ENCODE results near the gene CDH18.

CDH18 gene

DNA sequence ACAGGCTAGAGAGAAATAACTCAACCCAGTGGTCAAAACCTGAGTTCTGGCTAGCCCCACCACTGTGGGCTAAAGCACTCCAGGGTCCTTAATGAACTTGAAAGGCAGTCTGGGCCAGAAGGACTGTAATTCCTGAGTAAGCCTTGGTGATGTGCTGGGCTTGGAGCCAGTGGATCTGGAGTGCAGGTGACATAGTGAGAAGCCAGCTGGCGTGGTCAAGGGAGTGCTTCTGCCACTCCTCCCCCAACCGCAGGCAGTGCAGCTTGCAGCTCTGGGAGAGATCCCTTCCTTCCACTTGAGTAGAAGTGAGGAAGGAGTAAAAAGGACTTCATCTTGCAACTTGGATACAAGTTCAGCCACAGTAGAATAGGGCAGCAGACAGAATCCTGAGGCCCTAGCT lies 424.0 kb downstream of the CDH18 start:
- no peak overlapping the region for H3K4me3 Mint-ChIP-seq
- ATAC-seq = no peak

DNA sequence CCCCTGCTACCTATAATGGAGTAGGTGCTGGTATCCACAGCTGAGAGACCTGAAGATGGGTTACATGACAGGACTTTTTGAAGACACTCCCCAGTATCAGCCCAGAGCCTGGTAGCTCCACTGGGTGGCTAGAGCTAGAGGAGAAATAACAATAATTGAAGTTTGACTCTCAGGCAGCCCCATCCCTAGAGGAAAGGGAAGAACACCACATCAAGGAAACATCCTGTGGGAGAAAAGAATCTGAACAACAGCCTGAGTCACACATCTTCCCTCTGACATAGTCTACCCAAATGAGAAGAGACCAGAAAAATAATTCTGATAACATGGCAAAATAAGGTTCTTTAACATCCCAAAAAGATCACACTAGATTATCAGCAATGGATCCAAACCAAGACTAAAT lies 432.1 kb downstream of the CDH18 start:
- H3K27ac Mint-ChIP-seq = no peak overlapping the region
- ATAC-seq = no peak
- H3K27me3 Mint-ChIP-seq = no peaks in the 10 kb centered on the region
- peaks cover 3% of the 10 kb centered on the region for H3K9me3 Mint-ChIP-seq
- no peaks in the 10 kb centered on the region for H3K4me1 Mint-ChIP-seq
- H3K4me3 Mint-ChIP-seq = no peak overlapping the region
- H3K36me3 Mint-ChIP-seq = no peaks in the 10 kb centered on the region

More for the DNA sequence above, 424.0 kb downstream of the CDH18 start:
- H3K9me3 Mint-ChIP-seq = peaks cover 10% of the 10 kb centered on the region
- no peaks in the 10 kb centered on the region for H3K27me3 Mint-ChIP-seq
- no peaks in the 10 kb centered on the region for H3K4me1 Mint-ChIP-seq
- H3K36me3 Mint-ChIP-seq = no peaks in the 10 kb centered on the region
- H3K27ac Mint-ChIP-seq = no peak overlapping the region

DNA sequence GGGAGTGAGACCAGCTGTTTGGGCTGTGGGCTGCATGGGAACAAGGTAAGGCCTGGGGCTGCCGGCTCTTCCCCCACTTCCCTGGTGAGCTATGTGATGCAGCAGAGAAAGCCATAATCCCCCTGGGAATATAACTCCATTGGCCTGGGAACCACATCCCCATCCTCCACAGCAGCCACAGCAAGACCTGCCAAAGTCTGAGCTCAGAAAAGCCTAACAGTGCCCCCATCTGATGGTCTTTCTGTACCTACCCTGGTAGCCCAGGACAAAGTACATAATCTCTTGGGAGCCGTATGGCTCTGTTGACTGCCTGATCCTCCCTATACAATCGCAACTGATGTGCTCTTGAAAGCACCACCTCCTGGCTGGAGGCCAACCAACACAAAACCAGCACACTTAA lies 432.6 kb downstream of the CDH18 start:
- ATAC-seq = no peak
- Mint-ChIP-seq H3K36me3 (no peaks in the 10 kb centered on the region), H3K4me3 (no peak overlapping the region), H3K27ac (no peak overlapping the region), H3K27me3 (no peaks in the 10 kb centered on the region), H3K9me3 (peaks cover 3% of the 10 kb centered on the region), H3K4me1 (no peaks in the 10 kb centered on the region)

- H3K9me3 Mint-ChIP-seq = peaks cover 6% of the 10 kb centered on the region
- H3K27me3 Mint-ChIP-seq = no peaks in the 10 kb centered on the region
- H3K4me3 Mint-ChIP-seq = no peak overlapping the region
- no peak overlapping the region for H3K27ac Mint-ChIP-seq
- H3K36me3 Mint-ChIP-seq = no peaks in the 10 kb centered on the region
- ATAC-seq = no peak
- no peaks in the 10 kb centered on the region for H3K4me1 Mint-ChIP-seq
Measured at GRCh38 chr5:19554524-19554923, 433.5 kb downstream of the CDH18 start.

GRCh38 chr5:19547640-19548039 lies 440.4 kb downstream of the CDH18 start:
- Mint-ChIP-seq H3K4me3 (no peak overlapping the region), H3K27me3 (no peaks in the 10 kb centered on the region), H3K36me3 (no peaks in the 10 kb centered on the region), H3K9me3 (peaks cover 7% of the 10 kb centered on the region), H3K4me1 (no peaks in the 10 kb centered on the region), H3K27ac (no peak overlapping the region)
- no peak for ATAC-seq

DNA sequence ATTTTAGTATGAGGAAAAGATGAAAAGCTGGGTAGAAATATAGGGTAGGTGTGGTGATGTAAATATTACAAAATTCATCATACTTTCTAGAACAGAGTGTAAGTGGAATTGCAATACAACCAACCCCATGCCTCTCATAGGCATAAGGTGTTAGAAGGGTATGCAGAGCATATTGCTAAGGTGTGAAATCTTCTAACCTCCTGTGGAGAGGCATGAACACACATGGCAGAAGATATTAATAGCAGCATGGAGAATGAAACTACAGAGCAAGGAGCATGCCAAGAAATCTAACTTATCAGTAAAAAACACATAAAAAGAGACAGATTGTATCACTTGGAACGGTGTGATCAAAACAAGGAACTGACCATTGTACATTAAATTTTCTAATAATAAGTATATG lies 441.5 kb downstream of the CDH18 start:
- no peak for ATAC-seq
- Mint-ChIP-seq H3K27me3 (no peaks in the 10 kb centered on the region), H3K9me3 (peaks cover 7% of the 10 kb centered on the region), H3K4me3 (no peak overlapping the region), H3K4me1 (no peaks in the 10 kb centered on the region), H3K27ac (no peak overlapping the region), H3K36me3 (no peaks in the 10 kb centered on the region)

GRCh38 chr5:19538607-19539006 lies 449.4 kb downstream of the CDH18 start:
- Mint-ChIP-seq H3K4me3 (no peak overlapping the region), H3K27ac (no peak overlapping the region)
- no peak for ATAC-seq

DNA sequence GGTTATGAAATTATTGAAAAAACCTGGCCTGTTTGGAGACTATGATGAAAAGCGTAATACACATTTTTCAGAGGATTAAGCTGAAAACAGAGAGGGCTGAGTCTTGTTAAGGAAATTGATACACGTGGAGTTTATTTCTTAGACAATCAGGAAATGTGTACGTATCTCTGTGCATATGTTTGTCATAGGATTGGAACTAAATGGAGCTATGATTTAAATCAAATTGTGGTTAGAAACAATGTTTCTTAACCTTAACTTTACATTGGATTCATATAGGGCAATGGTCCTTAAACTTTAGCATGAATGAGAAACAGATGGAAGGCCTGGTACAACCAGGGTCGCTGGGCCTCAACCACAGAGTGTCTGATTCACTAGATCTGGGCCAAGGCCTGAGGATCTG lies 451.6 kb downstream of the CDH18 start:
- ATAC-seq = no peak
- Mint-ChIP-seq H3K4me3 (no peak overlapping the region), H3K4me1 (no peaks in the 10 kb centered on the region), H3K27me3 (no peaks in the 10 kb centered on the region), H3K9me3 (peaks cover 5% of the 10 kb centered on the region), H3K36me3 (no peaks in the 10 kb centered on the region), H3K27ac (no peak overlapping the region)

More at GRCh38 chr5:19538607-19539006, 449.4 kb downstream of the CDH18 start:
- Mint-ChIP-seq H3K27me3 (no peaks in the 10 kb centered on the region), H3K4me1 (no peaks in the 10 kb centered on the region), H3K9me3 (peaks cover 6% of the 10 kb centered on the region), H3K36me3 (no peaks in the 10 kb centered on the region)

- Mint-ChIP-seq H3K4me1 (no peaks in the 10 kb centered on the region), H3K9me3 (peaks cover 3% of the 10 kb centered on the region), H3K4me3 (no peak overlapping the region), H3K36me3 (no peaks in the 10 kb centered on the region), H3K27me3 (no peaks in the 10 kb centered on the region), H3K27ac (no peak overlapping the region)
- ATAC-seq = no peak
Measured at GRCh38 chr5:19534751-19535150, 453.2 kb downstream of the CDH18 start.

- Mint-ChIP-seq H3K27me3 (no peaks in the 10 kb centered on the region), H3K4me3 (no peak overlapping the region), H3K36me3 (no peaks in the 10 kb centered on the region), H3K9me3 (peaks cover 3% of the 10 kb centered on the region), H3K27ac (no peak overlapping the region), H3K4me1 (no peaks in the 10 kb centered on the region)
- ATAC-seq = no peak
Measured at GRCh38 chr5:19532936-19533335, 455.1 kb downstream of the CDH18 start.

GRCh38 chr5:19531374-19531952 lies 456.5 kb downstream of the CDH18 start:
- Mint-ChIP-seq H3K4me3 (no peak overlapping the region), H3K36me3 (no peaks in the 10 kb centered on the region), H3K27ac (no peak overlapping the region), H3K9me3 (peaks cover 3% of the 10 kb centered on the region), H3K4me1 (no peaks in the 10 kb centered on the region), H3K27me3 (no peaks in the 10 kb centered on the region)
- no peak for ATAC-seq

DNA sequence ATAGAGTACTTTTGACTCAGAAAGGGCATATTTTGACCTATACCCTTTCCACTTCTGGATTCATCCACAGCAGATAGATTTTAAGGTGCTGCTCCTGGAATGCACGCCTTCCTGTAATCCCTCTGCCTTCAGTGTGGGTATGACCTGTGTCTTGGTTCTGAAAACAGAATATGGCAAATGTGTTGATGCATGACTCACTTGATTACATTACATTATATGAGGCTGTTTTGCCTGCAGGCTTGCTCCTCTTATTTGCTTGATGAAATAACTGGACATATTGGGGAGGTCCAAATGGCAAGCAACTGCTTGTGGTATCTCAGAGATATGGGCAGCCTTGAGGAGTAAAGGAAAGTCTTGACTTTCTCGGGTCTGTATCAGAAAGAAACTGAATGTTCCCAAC lies 468.6 kb downstream of the CDH18 start:
- no peak for ATAC-seq
- H3K27ac Mint-ChIP-seq = no peak overlapping the region
- H3K4me1 Mint-ChIP-seq = no peaks in the 10 kb centered on the region
- H3K4me3 Mint-ChIP-seq = no peak overlapping the region
- no peaks in the 10 kb centered on the region for H3K27me3 Mint-ChIP-seq
- no peaks in the 10 kb centered on the region for H3K9me3 Mint-ChIP-seq
- no peaks in the 10 kb centered on the region for H3K36me3 Mint-ChIP-seq

DNA sequence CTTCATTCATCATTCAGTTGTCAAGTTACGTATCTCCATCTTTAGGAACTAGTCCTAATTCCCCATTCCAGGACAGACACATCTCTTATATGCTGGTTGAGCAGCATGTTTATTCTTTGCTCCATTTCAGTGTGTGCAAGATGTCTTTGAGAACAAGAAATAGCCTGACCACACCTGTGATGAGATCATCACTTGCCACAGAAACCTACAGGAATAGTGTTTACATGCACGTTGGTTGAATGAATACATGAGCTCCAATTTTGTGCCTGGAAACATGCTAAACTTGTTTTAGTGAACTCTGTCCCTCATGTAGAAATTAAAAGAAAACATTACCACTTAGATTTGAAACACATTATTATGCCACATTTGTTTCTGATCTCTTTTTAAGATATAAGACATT lies 489.1 kb downstream of the CDH18 start:
- no peaks in the 10 kb centered on the region for H3K27me3 Mint-ChIP-seq
- no peaks in the 10 kb centered on the region for H3K9me3 Mint-ChIP-seq
- ATAC-seq = no peak
- H3K4me3 Mint-ChIP-seq = no peak overlapping the region
- no peak overlapping the region for H3K27ac Mint-ChIP-seq
- no peaks in the 10 kb centered on the region for H3K36me3 Mint-ChIP-seq
- no peaks in the 10 kb centered on the region for H3K4me1 Mint-ChIP-seq

DNA sequence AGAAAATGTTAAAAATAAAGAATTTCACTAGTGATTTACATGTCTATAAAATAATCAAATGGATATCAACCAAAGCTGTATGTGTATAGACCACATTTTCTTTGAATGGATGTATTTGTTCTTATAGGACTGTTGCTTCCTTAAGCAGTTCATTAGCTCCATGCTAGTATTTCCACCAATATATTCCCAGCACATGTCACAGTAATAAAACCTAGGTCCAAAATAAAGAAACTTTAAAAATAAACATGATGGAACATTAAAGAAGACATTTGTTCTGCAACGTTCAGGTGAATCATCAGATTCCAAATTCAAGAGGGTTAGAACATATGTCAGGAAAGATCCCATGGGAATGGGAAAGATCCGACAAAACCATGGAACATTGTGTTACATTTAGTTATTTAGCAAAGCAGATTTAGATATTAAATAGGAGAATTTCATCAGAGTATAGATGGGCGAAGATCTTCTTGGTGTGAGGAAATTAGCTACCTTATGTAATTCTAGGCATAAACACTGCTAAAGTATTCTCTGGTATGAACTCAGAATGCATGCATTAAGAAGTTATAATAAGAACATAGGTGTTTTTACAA lies 490.7 kb downstream of the CDH18 start:
- H3K27me3 Mint-ChIP-seq = no peaks in the 10 kb centered on the region
- no peaks in the 10 kb centered on the region for H3K9me3 Mint-ChIP-seq
- ATAC-seq = no peak
- no peaks in the 10 kb centered on the region for H3K4me1 Mint-ChIP-seq
- no peak overlapping the region for H3K4me3 Mint-ChIP-seq
- no peaks in the 10 kb centered on the region for H3K36me3 Mint-ChIP-seq
- no peak overlapping the region for H3K27ac Mint-ChIP-seq

GRCh38 chr5:19496056-19496455 lies 491.9 kb downstream of the CDH18 start:
- Mint-ChIP-seq H3K4me3 (no peak overlapping the region), H3K27me3 (no peaks in the 10 kb centered on the region), H3K9me3 (no peaks in the 10 kb centered on the region), H3K4me1 (no peaks in the 10 kb centered on the region), H3K27ac (no peak overlapping the region), H3K36me3 (no peaks in the 10 kb centered on the region)
- ATAC-seq = no peak

- H3K36me3 Mint-ChIP-seq = no peaks in the 10 kb centered on the region
- H3K9me3 Mint-ChIP-seq = no peaks in the 10 kb centered on the region
- H3K27ac Mint-ChIP-seq = no peak overlapping the region
- H3K27me3 Mint-ChIP-seq = no peaks in the 10 kb centered on the region
- H3K4me1 Mint-ChIP-seq = no peaks in the 10 kb centered on the region
- no peak for ATAC-seq
- no peak overlapping the region for H3K4me3 Mint-ChIP-seq
Measured at GRCh38 chr5:19492861-19493260, 495.1 kb downstream of the CDH18 start.
